HG02678 (cell line): ENCODE results near the gene TESK1.
"Not testable (repeated sequence)": the region's sequence is repeated elsewhere in the genome, so short reads cannot be mapped to it uniquely, and the experiment has no call there.

ENCODE experiments used
- ATAC-seq: cut with Tn5 transposase; IDR thresholded peaks from one replicate; pipeline ENCODE4 v1.9.1; 2021; ENCODE audit warnings: mild to moderate bottlenecking, moderate library complexity; ENCODE audit not compliant: unreplicated experiment

Gene TESK1

DNA sequence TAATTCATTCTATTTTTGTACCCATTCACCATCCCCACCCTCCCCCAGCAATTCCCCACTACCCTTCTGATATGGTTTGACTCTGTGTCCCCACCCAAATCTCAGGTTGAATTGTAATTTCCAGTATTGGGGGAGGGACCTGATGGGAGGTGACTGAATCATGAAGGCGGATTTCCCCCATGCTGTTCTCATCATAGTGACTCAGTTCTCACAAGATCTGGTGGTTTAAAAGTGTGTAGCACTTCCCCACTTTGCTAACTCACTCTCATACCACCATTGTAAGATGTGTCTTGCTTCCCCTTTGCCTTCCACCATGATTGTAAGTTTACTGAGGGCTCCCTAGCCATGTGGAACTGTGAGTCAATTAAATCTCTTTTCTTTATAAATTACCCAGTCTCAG lies 25.9 kb upstream of the TESK1 start:
- ATAC-seq: no peak

DNA sequence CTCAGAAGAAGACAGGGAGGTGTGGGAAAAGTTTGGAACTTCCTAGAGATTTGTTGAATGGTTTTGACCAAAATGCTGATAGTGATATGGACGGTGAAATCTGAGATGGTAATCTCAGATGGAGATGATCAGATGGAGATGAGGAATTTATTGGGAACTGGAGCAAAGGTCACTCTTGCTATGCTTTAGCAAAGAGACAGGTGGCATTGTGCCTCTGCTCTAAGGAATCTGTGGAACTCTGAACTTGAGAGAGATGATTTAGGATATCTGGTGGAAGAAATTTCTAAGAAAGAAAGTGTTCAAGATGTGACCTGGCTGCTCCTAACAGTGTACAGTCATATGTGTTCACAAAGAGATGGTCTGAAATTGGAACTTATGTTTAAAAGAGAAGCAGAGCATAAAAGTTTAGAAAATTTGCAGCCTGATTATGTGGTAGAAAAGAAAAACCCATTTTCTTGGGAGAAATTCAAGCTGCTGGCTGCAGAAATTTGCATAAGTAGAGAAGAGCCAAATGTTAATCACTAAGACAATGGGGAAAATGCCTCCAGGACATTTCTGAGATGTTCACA lies 25.3 kb upstream of the TESK1 start:
- not testable (repeated sequence) for ATAC-seq

GRCh38 chr9:35583521-35583920 lies 21.5 kb upstream of the TESK1 start:
- not testable (repeated sequence) for ATAC-seq

DNA sequence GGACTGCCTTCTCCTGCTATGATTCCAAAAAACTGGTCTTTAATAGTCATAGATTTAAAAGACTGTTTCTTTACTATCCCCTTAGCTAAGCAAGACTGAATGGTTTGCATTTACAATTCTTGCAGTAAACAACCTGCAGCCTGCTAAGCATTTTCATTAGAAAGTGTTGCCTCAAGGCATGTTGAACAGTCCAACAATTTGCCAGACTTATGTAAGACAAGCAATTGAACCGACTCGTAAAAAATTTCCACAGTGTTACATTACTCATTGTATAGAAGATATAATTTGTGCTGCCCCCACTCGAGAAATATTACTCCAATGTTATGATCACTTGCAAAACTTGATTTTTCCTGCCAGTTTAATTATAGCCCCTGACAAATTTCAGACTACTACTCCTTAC lies 20.4 kb upstream of the TESK1 start:
- not testable (repeated sequence) for ATAC-seq

DNA sequence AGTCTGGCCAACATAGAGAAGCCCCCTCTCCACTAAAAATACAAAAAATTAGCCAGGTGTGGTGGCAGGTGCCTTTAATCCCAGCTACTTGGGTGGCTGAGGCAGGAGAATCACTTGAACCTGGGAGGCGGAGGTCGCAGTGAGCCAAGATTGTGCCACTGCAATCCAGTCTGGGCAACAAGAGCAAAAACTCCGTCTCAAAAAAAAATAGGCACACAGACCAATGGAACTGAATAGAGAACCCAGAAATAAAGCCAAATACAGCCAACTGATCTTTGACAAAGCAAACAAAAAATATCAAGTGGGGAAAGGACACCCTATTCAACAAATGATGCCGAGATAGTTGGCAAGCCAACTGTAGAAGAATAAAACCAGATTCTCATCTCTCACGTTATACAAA lies 16.6 kb upstream of the TESK1 start:
- ATAC-seq: not testable (repeated sequence)

DNA sequence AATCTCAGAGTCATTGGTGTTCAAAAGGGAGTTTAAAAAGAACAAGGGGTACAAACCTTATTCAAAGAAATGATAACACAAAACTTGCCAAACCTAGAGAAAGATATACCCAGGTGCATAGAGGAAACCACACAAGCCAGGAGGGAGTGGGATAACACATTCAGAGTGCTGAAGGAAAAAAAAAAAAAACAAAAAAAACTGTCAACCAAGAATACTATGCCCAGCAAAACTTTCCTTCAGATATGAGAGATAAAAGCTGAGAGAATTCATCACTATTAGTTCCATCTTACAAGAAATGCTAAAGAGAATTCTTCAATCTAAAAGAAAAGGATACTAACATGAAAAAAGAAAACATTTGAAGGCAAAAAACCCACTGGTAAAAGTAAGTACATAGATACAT lies 11.5 kb upstream of the TESK1 start:
- no peak for ATAC-seq

- no peak for ATAC-seq
These were observed 10.6 kb upstream of the TESK1 start for GRCh38 chr9:35594471-35594870.

DNA sequence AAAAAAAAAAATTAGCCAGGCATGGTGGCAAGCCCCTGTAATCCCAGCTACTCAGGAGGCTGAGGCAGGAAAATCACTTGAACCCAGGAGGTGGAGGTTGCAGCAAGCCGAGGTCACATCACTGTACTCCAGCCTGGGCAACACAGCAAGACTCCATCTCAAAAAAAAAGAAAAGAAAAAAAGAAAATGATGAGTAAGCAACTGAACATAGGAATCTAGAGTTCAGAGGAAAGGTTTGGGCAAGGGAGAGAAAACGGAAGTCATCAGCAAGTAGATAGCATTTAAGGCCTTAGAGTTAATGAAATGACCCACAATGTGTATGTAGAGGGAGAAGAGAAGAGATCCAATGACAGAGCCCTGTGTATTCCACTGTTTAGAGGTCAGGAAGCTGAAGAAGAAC lies 8.2 kb upstream of the TESK1 start:
- not testable (repeated sequence) for ATAC-seq

DNA sequence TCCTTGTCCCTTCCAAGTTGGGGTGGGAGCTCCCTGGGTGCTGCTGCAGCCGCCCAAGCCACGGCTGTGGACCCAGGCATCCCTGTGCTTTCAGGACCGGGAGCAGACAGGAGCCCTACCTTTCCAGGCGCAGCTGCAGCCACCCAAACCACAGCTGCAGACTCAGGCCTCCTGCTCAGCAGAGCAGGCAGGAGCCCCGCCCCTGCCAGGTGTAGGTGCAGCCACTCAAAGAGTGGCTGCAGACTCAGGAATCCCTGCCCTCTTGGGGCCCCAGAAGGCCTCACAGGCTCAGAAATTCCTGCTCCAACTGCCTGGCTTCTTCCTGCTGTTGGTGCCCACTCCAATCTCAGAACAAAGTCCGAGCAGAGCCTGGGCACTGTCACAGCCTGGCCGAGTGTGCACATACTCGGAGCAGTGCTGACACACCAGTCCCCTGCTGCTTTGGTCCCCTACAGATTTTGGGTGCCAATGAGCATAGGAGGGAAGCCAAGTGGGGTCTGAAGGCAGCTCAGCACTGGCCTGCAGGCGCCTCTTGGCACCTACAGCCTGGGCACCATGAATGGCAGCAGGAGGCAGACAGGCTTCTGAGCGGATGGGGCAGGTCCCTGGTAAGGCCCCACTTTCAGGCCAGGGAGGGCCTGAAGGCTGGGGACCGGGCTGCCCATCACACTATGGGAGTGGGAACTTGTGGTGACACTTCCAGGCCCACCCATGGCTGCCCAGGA lies 6.0 kb upstream of the TESK1 start:
- ATAC-seq: no peak

DNA sequence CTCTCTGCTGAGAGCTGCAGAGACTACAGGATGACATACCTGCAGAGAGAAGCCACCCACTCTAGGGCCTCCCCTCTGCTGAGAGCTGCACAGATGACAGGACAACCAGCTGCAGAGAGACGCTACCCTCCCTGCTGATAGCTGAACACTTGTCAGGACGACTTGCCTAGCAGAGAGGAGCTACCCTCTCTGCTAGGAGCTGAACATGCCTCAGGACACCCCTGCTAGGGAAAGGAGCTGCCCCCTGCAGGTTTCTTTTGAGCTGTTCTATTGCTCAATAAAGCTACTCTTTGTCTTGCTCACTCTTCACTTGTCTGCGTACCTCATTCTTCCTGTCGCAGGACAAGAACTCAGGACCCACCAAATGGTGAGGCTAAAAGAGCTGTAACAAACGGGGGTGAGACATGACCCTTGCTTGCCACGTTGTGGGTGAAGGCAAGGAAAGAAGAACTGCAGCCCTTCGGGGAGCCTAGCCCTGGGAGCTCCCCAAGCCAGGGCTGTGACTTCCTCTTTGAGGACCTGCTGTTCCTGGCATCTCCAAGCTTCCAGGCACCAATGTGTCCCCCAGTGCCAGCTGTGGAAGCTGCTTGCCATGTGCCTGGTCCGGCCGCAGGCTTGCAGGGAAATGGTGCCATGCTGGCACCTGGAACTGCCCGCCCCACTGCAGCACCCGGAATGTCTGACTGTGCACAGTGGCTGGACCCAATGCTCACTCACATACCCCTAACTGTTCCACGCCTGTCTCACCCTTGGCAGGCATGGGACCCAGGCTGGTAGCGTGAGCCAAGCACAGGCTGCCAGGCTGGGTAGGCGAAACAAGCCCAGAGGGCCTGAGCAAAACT lies 5.1 kb upstream of the TESK1 start:
- ATAC-seq: no peak

- no peak for ATAC-seq
These were observed 1.5 kb upstream of the TESK1 start for GRCh38 chr9:35603506-35603985.

GRCh38 chr9:35603986-35604577 lies 980 bp upstream of the TESK1 start:
- peak; percentile 87 for ATAC-seq

DNA sequence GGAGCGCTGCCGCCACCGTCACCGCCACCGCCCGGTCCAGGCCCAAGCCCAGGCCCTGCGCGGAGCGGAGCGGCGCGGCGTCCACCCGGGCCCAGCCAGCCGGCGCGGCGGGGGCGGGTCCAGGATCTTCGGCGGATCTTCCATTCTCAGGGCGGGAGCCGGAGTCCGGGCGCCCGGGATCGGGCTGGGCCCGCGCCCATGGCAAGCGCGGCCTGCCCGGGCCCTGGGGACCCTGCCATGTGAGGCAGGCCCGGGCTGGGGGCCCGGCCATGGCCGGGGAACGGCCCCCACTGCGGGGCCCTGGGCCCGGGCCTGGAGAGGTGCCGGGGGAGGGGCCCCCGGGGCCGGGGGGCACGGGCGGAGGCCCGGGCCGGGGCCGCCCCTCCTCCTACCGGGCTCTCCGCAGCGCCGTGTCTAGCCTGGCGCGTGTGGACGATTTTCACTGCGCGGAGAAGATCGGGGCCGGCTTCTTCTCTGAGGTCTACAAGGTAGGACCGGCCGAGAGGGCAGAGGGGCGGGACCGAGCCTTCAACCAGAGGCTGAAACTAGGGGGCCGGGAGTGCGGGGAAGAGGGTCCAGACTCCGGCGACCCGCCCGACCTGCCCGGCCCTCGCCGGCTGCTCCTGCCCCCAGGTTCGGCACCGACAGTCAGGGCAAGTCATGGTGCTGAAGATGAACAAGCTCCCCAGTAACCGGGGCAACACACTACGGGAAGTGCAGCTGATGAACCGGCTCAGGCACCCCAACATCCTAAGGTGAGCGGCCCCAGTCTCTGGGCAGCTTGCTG lies 482 bp downstream of the TESK1 start:
- peak; percentile 11 for ATAC-seq

DNA sequence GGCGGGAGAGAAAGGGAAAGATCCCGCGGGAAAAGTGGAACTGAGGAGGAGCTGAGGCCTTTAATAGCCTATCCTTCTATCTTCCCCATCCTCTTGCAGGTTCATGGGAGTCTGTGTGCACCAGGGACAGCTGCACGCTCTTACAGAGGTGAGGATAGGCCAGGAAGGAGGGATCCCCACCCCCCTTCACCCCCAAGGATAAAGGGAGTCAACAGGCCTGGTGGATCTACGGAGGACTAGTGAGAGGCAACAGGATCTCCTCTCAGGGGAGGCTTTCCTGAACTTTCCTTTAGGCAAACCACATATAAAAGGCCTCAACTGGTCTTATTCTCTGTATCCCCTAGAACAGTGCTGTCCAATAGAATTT lies 1.1 kb downstream of the TESK1 start:
- ATAC-seq: no peak

- no peak for ATAC-seq
These were observed 1.7 kb downstream of the TESK1 start for GRCh38 chr9:35606726-35607125.

- ATAC-seq: no peak
These were observed 3.2 kb downstream of the TESK1 start for GRCh38 chr9:35608221-35608620.

- ATAC-seq: no peak
These were observed 4.1 kb downstream of the TESK1 start for GRCh38 chr9:35609001-35609819.

DNA sequence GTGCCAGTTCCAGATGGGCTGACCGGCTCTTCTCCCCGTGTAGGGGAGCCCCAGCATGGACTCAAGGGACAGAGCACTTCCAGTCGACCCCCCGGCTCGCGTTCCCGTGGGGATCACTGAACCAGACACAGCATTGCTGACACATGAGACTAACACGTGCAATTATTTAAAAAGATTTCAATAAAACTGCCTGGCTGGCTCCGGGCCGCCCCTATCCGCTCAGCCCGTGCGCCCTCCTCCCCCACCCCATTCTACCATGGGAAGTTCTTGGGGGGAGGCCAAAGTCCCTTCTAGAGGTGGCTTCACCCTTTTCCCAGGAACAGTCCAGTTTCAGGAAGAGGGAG lies 4.7 kb downstream of the TESK1 start:
- no peak for ATAC-seq

DNA sequence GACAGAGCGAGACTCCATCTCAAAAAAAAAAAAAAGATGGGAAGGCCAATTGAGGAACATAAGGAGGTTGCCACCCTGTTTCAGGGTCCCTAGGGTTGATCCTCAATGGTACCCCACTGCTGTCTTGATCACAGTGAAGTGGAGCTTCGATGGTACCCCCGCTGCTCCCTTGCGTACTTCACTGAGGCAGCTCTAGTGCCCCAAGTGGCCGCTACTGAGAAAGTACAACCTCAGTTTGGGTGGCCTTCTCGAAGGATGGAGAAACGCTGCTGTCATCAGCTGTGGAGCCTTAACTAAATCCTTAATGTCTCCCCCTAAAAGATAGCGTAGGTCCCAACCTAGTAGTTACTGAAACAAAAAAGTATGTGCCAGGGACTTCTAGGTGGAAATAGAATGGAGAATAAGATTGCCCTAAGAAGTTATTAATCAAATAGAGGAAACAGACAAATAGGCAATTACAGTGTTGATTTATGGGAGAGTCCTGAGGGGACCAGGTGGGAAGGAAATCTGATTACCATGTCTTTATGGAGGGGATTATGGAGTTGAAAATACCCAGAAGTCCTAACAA lies 6.3 kb downstream of the TESK1 start:
- peak; percentile 62 for ATAC-seq

DNA sequence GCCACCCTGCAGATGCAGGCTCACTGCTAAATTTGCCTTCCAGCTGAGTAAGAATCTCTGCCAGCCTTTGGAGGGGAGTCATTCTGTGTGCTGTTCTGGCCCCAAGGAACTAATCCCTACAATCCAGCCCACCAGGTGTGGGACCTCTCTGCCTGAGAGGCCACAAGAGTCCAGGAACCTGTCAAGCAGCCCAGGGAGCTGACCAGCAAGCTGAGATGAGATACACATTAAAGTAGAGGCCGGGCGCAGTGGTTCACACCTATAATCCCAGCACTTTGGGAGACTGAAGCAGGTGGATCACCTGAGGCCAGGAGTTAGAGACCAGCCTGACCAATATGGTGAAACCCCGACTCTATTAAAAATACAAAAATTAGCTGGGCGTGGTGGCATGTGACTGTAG lies 7.0 kb downstream of the TESK1 start:
- ATAC-seq: not testable (repeated sequence)
